ENCODE data around the gene ATP5PD.

Gene ATP5PD

DNA sequence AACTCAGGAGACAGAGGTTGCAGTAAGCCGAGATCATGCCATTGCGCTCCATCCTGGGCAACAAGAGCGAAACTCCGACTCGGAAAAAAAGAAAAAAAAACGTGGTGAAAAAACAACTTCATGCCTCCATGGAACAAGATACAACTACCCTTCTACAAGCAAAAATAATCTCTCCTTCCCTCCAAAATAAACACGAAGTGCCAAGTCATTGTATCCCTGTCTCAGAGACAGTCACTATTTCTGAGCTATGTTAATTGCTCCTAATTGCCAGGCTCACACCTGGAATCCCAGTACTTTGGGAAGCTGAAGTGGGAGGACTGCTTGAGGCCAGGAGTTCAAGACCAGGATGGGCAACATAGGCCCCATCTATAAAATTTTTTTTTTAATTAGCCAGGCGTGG, 22.0 kb upstream of the ATP5PD start:
- Histone ChIP-seq H3K79me1 (replicated peaks; ENCODE audit: low read length, poor library complexity, severe bottlenecking) (peaks cover 5% of the 10 kb centered on the region), H3K4ac (ENCODE audit: low read depth in 1 of 2, low read length in 2 of 2) (no peak overlapping the region), H3K18ac (ENCODE audit: low read depth in 1 of 2, low read length in 2 of 2) (no peak overlapping the region), H2BK12ac (ENCODE audit: low read length in 2 of 2) (no peak overlapping the region), H3K36me3 (ENCODE audit: control insufficient read depth in 1 of 2, insufficient read depth in 2 of 2, low read depth in 1 of 2, low read length in 2 of 2) (peaks cover 16 to 17% of the 10 kb centered on the region in 2 experiments), H3K27ac (ENCODE audit: low read length, poor library complexity, severe bottlenecking) (no peak overlapping the region), H3K4me1 (ENCODE audit: control insufficient read depth, insufficient read depth, low read depth, low read length) (peaks cover 10% of the 10 kb centered on the region), H2BK120ac (ENCODE audit: low read depth, low read length) (no peak overlapping the region), H4K8ac (ENCODE audit: low read length) (no peak overlapping the region), H3K14ac (ENCODE audit: low read length in 2 of 2) (no peak overlapping the region), H2AFZ (ENCODE audit: low read depth, low read length) (no peak overlapping the region), H3K9me3 (ENCODE audit: control insufficient read depth, low read length) (no peaks in the 10 kb centered on the region), H3K23ac (ENCODE audit: low read length in 2 of 2) (no peak overlapping the region), H2BK5ac (ENCODE audit: low read depth, low read length, poor library complexity, severe bottlenecking) (no peak overlapping the region), H2AK5ac (ENCODE audit: low read length, severe bottlenecking) (no peak overlapping the region), H2BK15ac (ENCODE audit: low read depth, poor library complexity, severe bottlenecking) (no peak overlapping the region), H3K27me3 (ENCODE audit: control insufficient read depth in 1 of 2, insufficient read depth in 1 of 2, low read length in 2 of 2) (no peaks in the 10 kb centered on the region), H3K4me2 (ENCODE audit: low read length, poor library complexity, severe bottlenecking) (no peak overlapping the region), H3K4me3 (ENCODE audit: insufficient read depth in 1 of 2, low read depth in 1 of 2, low read length in 2 of 2) (no peak overlapping the region), H3K9ac (ENCODE audit: low read length) (no peak overlapping the region), H4K91ac (ENCODE audit: low read length) (no peak overlapping the region)
- WGBS, result 81% methylated on average over 8 of the region's 8 CpGs
- DNase-seq, result no peak

DNA sequence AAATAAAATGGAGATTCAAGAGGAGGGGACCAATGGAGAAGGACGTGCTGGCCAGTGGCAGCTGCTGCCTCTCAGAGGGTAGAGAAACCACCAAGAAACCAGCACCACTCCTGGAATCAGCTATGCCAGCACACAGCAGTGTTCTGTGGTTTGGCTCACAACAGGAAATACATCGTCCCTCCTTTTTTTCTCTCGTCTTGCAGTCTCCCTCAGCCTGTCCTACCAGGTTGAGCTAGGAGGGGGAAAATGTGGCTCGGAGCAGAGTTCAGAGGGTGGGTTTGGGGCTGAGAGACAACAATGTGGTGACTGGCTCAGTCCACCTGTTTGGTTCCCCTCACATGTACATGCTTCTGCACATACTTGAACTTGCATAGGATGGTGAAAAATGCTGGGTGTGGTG, 21.1 kb upstream of the ATP5PD start:
- Histone ChIP-seq H2BK120ac (ENCODE audit: low read depth, low read length) (no peak overlapping the region), H2AK5ac (ENCODE audit: low read length, severe bottlenecking) (no peak overlapping the region), H3K23ac (ENCODE audit: low read length in 2 of 2) (no peak overlapping the region), H3K14ac (ENCODE audit: low read length in 2 of 2) (no peak overlapping the region), H3K4ac (ENCODE audit: low read depth in 1 of 2, low read length in 2 of 2) (no peak overlapping the region), H3K36me3 (ENCODE audit: control insufficient read depth in 1 of 2, insufficient read depth in 2 of 2, low read depth in 1 of 2, low read length in 2 of 2) (peaks cover 25 to 26% of the 10 kb centered on the region in 2 experiments), H3K79me1 (replicated peaks; ENCODE audit: low read length, poor library complexity, severe bottlenecking) (peaks cover 5% of the 10 kb centered on the region), H2AFZ (ENCODE audit: low read depth, low read length) (no peak overlapping the region), H2BK5ac (ENCODE audit: low read depth, low read length, poor library complexity, severe bottlenecking) (no peak overlapping the region), H3K4me3 (ENCODE audit: insufficient read depth in 1 of 2, low read depth in 1 of 2, low read length in 2 of 2) (no peak overlapping the region), H3K9me3 (ENCODE audit: control insufficient read depth, low read length) (no peaks in the 10 kb centered on the region), H3K4me2 (ENCODE audit: low read length, poor library complexity, severe bottlenecking) (no peak overlapping the region), H2BK12ac (ENCODE audit: low read length in 2 of 2) (no peak overlapping the region), H3K4me1 (ENCODE audit: control insufficient read depth, insufficient read depth, low read depth, low read length) (peaks cover 10% of the 10 kb centered on the region), H2BK15ac (ENCODE audit: low read depth, poor library complexity, severe bottlenecking) (no peak overlapping the region), H4K91ac (ENCODE audit: low read length) (no peak overlapping the region), H3K27ac (ENCODE audit: low read length, poor library complexity, severe bottlenecking) (no peak overlapping the region), H3K18ac (ENCODE audit: low read depth in 1 of 2, low read length in 2 of 2) (no peak overlapping the region), H3K27me3 (ENCODE audit: control insufficient read depth in 1 of 2, insufficient read depth in 1 of 2, low read length in 2 of 2) (no peaks in the 10 kb centered on the region), H3K9ac (ENCODE audit: low read length) (no peak overlapping the region), H4K8ac (ENCODE audit: low read length) (no peak overlapping the region)
- 77% methylated on average over 4 of the region's 4 CpGs for WGBS
- DNase-seq, result no peak

DNA sequence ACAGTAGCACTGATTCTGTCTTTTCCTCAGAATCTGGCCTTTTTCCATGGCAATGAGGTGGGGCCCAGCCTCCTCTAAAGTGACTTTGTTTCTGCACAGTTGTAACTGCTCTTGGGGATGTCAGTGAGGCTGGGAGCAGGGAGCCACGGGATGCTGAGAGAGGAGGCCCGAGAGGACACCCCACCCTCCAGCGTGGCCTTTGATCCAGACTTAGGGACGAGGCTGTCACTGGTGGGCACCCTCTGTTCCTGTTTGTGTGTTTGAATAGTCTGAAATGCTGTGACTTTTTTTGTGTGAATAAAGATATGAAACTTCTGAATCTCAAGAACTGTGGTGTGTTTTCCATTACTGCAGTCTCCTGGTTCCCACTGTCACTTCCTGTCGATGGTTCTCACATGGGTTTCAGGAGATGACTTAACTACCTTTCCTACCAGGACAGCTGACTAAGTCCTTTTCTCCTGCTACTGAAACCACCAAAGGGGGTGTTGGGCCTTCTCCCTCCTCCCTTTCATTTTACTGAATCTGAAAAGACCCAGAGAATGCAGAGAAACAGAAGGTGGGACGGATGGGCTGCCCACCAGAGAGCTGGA, 18.9 kb upstream of the ATP5PD start:
- no peak overlapping the region for H2BK120ac ChIP-seq (ENCODE audit: low read depth, low read length)
- no peak overlapping the region for H2BK5ac ChIP-seq (ENCODE audit: low read depth, low read length, poor library complexity, severe bottlenecking)

DNA sequence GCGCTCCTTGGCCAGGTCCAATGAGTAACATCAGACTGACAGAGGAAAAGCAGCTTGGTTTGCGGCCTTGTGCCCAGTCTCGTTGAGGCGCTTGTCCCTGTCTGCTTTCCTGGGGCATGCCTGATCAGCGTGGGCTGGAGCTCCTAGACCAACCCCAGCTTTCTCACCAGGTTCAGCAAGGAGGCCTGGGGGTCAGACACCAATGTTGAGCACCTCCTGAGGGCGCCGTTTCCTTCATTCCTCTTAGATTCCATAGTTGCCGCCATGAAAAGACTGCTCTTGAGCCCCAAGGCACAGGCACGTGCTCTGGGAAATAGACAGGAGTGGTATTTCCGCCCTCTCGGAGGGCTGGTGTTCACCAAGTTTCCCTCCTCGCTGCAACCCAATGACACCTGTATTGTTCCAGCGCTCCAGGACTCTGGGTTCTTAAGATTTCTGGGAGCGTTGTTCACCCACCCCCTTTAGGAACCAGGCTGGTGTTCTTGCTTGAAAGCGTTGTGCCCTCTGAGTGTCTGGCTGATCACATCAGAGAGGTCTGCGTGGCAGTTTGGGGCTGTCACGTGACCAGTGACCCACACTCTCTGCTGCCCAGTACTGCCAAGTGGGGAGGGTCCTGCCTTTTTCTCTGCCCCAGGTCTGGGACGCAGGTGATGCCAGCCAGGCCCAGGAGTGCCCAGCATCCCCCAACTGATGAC, 18.2 kb upstream of the ATP5PD start:
- Histone ChIP-seq H2BK12ac (ENCODE audit: low read length in 2 of 2) (no peak overlapping the region), H3K27me3 (ENCODE audit: control insufficient read depth in 1 of 2, insufficient read depth in 1 of 2, low read length in 2 of 2) (no peaks in the 10 kb centered on the region), H3K23ac (ENCODE audit: low read length in 2 of 2) (no peak overlapping the region), H3K4me2 (ENCODE audit: low read length, poor library complexity, severe bottlenecking) (no peak overlapping the region), H4K8ac (ENCODE audit: low read length) (peak overlapping the region; percentile 12), H3K4me1 (ENCODE audit: control insufficient read depth, insufficient read depth, low read depth, low read length) (peaks cover 10% of the 10 kb centered on the region), H3K27ac (ENCODE audit: low read length, poor library complexity, severe bottlenecking) (no peak overlapping the region), H3K4me3 (ENCODE audit: insufficient read depth in 1 of 2, low read depth in 1 of 2, low read length in 2 of 2) (no peak overlapping the region), H2AFZ (ENCODE audit: low read depth, low read length) (no peak overlapping the region), H2BK120ac (ENCODE audit: low read depth, low read length) (no peak overlapping the region), H3K9ac (ENCODE audit: low read length) (peak overlapping the region; percentile 21), H3K18ac (ENCODE audit: low read depth in 1 of 2, low read length in 2 of 2) (no peak overlapping the region), H2BK5ac (ENCODE audit: low read depth, low read length, poor library complexity, severe bottlenecking) (no peak overlapping the region), H3K4ac (ENCODE audit: low read depth in 1 of 2, low read length in 2 of 2) (no peak overlapping the region), H3K14ac (ENCODE audit: low read length in 2 of 2) (peak overlapping the region in 1 of 2 experiments; percentile 31), H3K9me3 (ENCODE audit: control insufficient read depth, low read length) (no peaks in the 10 kb centered on the region), H2AK5ac (ENCODE audit: low read length, severe bottlenecking) (no peak overlapping the region), H4K91ac (ENCODE audit: low read length) (peak overlapping the region; percentile 21), H2BK15ac (ENCODE audit: low read depth, poor library complexity, severe bottlenecking) (no peak overlapping the region), H3K79me1 (replicated peaks; ENCODE audit: low read length, poor library complexity, severe bottlenecking) (peaks cover 9% of the 10 kb centered on the region), H3K36me3 (ENCODE audit: control insufficient read depth in 1 of 2, insufficient read depth in 2 of 2, low read depth in 1 of 2, low read length in 2 of 2) (peaks cover 47 to 50% of the 10 kb centered on the region in 2 experiments)
- no peak for DNase-seq
- 95% methylated on average over 18 of the region's 18 CpGs for WGBS

More for the DNA sequence above, 18.9 kb upstream of the ATP5PD start:
- Histone ChIP-seq H3K4me3 (ENCODE audit: insufficient read depth in 1 of 2, low read depth in 1 of 2, low read length in 2 of 2) (no peak overlapping the region), H3K23ac (ENCODE audit: low read length in 2 of 2) (no peak overlapping the region), H2BK15ac (ENCODE audit: low read depth, poor library complexity, severe bottlenecking) (no peak overlapping the region), H3K27me3 (ENCODE audit: control insufficient read depth in 1 of 2, insufficient read depth in 1 of 2, low read length in 2 of 2) (no peaks in the 10 kb centered on the region), H2BK12ac (ENCODE audit: low read length in 2 of 2) (no peak overlapping the region), H3K4me1 (ENCODE audit: control insufficient read depth, insufficient read depth, low read depth, low read length) (peaks cover 10% of the 10 kb centered on the region), H2AK5ac (ENCODE audit: low read length, severe bottlenecking) (peak overlapping the region; percentile 17), H3K36me3 (ENCODE audit: control insufficient read depth in 1 of 2, insufficient read depth in 2 of 2, low read depth in 1 of 2, low read length in 2 of 2) (peaks cover 43 to 48% of the 10 kb centered on the region in 2 experiments), H3K79me1 (replicated peaks; ENCODE audit: low read length, poor library complexity, severe bottlenecking) (peaks cover 9% of the 10 kb centered on the region), H3K14ac (ENCODE audit: low read length in 2 of 2) (peak overlapping the region in 1 of 2 experiments; percentile 31), H3K4me2 (ENCODE audit: low read length, poor library complexity, severe bottlenecking) (no peak overlapping the region), H3K27ac (ENCODE audit: low read length, poor library complexity, severe bottlenecking) (no peak overlapping the region), H2AFZ (ENCODE audit: low read depth, low read length) (no peak overlapping the region), H3K9ac (ENCODE audit: low read length) (peak overlapping the region; percentile 21), H3K4ac (ENCODE audit: low read depth in 1 of 2, low read length in 2 of 2) (no peak overlapping the region), H4K91ac (ENCODE audit: low read length) (peak overlapping the region; percentile 21), H3K18ac (ENCODE audit: low read depth in 1 of 2, low read length in 2 of 2) (no peak overlapping the region), H3K9me3 (ENCODE audit: control insufficient read depth, low read length) (no peaks in the 10 kb centered on the region), H4K8ac (ENCODE audit: low read length) (peak overlapping the region; percentile 12)
- WGBS, result 89% methylated on average over 6 of the region's 6 CpGs
- peak; percentile 46 for DNase-seq
